ENCODE results near the gene GNG7. TPM values are rescaled to one million over a fixed set of nuclear protein-coding genes. Genes with fewer than 3 reads are reported as not detected.

The GNG7 gene
- polyA plus RNA-seq, 1 of the 3 experiments (the other 2 are of a cell fraction), result 2.2 TPM

GRCh38 chr19:2578901-2579677, 123.4 kb downstream of the GNG7 start (continued):
- TF ChIP-seq RFX5 (IDR thresholded peaks at IDR 0.05; ENCODE audit: low read length), result no peak; the same call in 1 of the 2 replicates
- TF ChIP-seq ZBTB33 (IDR thresholded peaks at IDR 0.05; ENCODE audit: borderline replicate concordance, low read depth), result no peak
- no peak for TF ChIP-seq USF2 (IDR thresholded peaks at IDR 0.05; ENCODE audit: borderline replicate concordance, low read depth, low read length)
- TF ChIP-seq FOSL2 (IDR thresholded peaks at IDR 0.05; ENCODE audit: borderline replicate concordance, low read depth), result no peak
- 0 out of 2 replicates have a peak, but pooled peaks have one; percentile 16 for TF ChIP-seq NRF1 (IDR thresholded peaks at IDR 0.05; ENCODE audit: low read depth, low read length)
- no peak; the same call in none of the 2 replicates for TF ChIP-seq POLR2AphosphoS5 (IDR thresholded peaks at IDR 0.05; ENCODE audit: low read depth, low read length)
- peak; percentile 78 for TF ChIP-seq FOXM1 (IDR thresholded peaks at IDR 0.05; ENCODE audit: low read depth)
- peak; percentile 62 for TF ChIP-seq MAX (IDR thresholded peaks at IDR 0.05; ENCODE audit: low read depth)
- peak; percentile 90; the same call in 1 of the 2 replicates for TF ChIP-seq RXRA (IDR thresholded peaks at IDR 0.05; ENCODE audit: borderline replicate concordance, low read depth)
- 0 out of 2 replicates have a peak, but pooled peaks have one; percentile 36 for TF ChIP-seq TAF1 (IDR thresholded peaks at IDR 0.05; ENCODE audit: borderline replicate concordance, low read depth, low read length)
- peak; percentile 95 for TF ChIP-seq TEAD4 (IDR thresholded peaks at IDR 0.05; ENCODE audit: borderline replicate concordance, insufficient read depth)
- peak; percentile 66 for TF ChIP-seq PBX3 (IDR thresholded peaks at IDR 0.05)
- TF ChIP-seq YY1 (IDR thresholded peaks at IDR 0.05; ENCODE audit: low read depth), result no peak; the same call in 1 of the 2 replicates
- no peak; the same call in 1 of the 2 replicates for TF ChIP-seq RCOR1 (IDR thresholded peaks at IDR 0.05; ENCODE audit: low read length)
- TF ChIP-seq FOXJ3 (CRISPR knock-in tag; IDR thresholded peaks at IDR 0.05), result peak; percentile 19; the same call in 1 of the 2 replicates
- no peak for TF ChIP-seq CHD2 (IDR thresholded peaks at IDR 0.05; ENCODE audit: low read length, partially characterized antibody)
- TF ChIP-seq REST (IDR thresholded peaks at IDR 0.05; ENCODE audit: low read depth, low read length), result 0 out of 2 replicates have a peak, but pooled peaks have one; percentile 48
- TF ChIP-seq ELF1 (IDR thresholded peaks at IDR 0.05), result no peak; the same call in 1 of the 2 replicates
- no peak for TF ChIP-seq MEF2A (IDR thresholded peaks at IDR 0.05; ENCODE audit: borderline replicate concordance, low read depth)
- peak; percentile 84 for TF ChIP-seq RAD21 (IDR thresholded peaks at IDR 0.05; ENCODE audit: low read length)
